GM12878 (cell line): Measurements from ENCODE around the gene SAP130. TPM values are rescaled to one million over a fixed set of nuclear protein-coding genes. Genes with fewer than 3 reads are reported as not detected.

Source experiments
- ATAC-seq: fragments of 200-7000 bp; cut with Tn5 transposase; 3 replicates; pipeline ENCODE4 v1.9.1; 2020; ENCODE audit warnings: mild to moderate bottlenecking, moderate library complexity
- BruUV-seq: library from RNA; stranded (reverse); fragments of 400-500 nt; replicated peaks from 2 replicates; lab custom pipeline; 2021; lab: Mats Ljungman, UMichigan
- CTCF ChIA-PET: fragments of 300-600 bp; sonication (Branson Sonifier 250); formaldehyde crosslinking; extraction: SDS; loops from one replicate; lab custom pipeline; 2021; ENCODE audit warnings: inconsistent platforms; lab: Yijun Ruan, JAX
- POLR2A ChIA-PET: fragments of 350-600 bp; formaldehyde crosslinking; extraction: SDS; loops from one replicate; lab custom pipeline; 2021; ENCODE audit warnings: inconsistent platforms; lab: Charles Lee
- RAD21 ChIA-PET: fragments of 300-600 bp; sonication (Branson Sonifier 250); formaldehyde crosslinking; loops from one replicate; lab custom pipeline; 2023; ENCODE audit warnings: antibody characterized with exemption; ENCODE audit not compliant: unreplicated experiment; lab: Charles Lee
- SMC1A ChIA-PET: fragments of 300-600 bp; sonication (Branson Sonifier 250); formaldehyde crosslinking; loops from one replicate; lab custom pipeline; 2023; ENCODE audit not compliant: unreplicated experiment, uncharacterized antibody; lab: Charles Lee
- DNase-seq: peaks from one replicate; pipeline ENCODE4 v3.0.0-alpha.2; 2011; ENCODE audit warnings: low read depth, low spot score
- FAIRE-seq: peaks from 3 replicates; lab custom pipeline; 2011; peaks lifted over from hg19 to GRCh38; lab: Jason Lieb, UNC
- H2AFZ ChIP-seq: 2 replicates; pipeline ENCODE4 v1.6.0; 2011; ENCODE audit warnings: low read depth, low read length, control low read depth; ENCODE audit not compliant: control insufficient read depth
- H3K27ac ChIP-seq: 2 replicates; pipeline ENCODE4 v1.5.1; 2011; ENCODE audit warnings: control low read depth; ENCODE audit not compliant: control insufficient read depth, insufficient read depth
- H3K27me3 ChIP-seq, 2 experiments: replicated peaks in 1 of 2; 2 replicates each; pipeline versions ENCODE4 v1.6.0 to v1.6.1; 2011; ENCODE audit warnings: low read length in 1 of 2; ENCODE audit not compliant: control insufficient read depth in 2 of 2, insufficient read depth in 2 of 2
- H3K36me3 ChIP-seq, 2 experiments: 2 replicates each; pipeline ENCODE4 v1.5.1; 2011; ENCODE audit warnings: low read length in 1 of 2; ENCODE audit not compliant: control insufficient read depth in 2 of 2, insufficient read depth in 2 of 2
- H3K4me1 ChIP-seq: 2 replicates; pipeline ENCODE4 v1.6.1; 2011; ENCODE audit warnings: mild to moderate bottlenecking, low read length, moderate library complexity, mixed read lengths; ENCODE audit not compliant: control insufficient read depth, insufficient read depth
- H3K4me2 ChIP-seq: 2 replicates; pipeline ENCODE4 v1.6.0; 2011; ENCODE audit warnings: control low read depth; ENCODE audit not compliant: control insufficient read depth, insufficient read depth
- H3K4me3 ChIP-seq: fragments of 200-600 bp; sonication (generic); 2 replicates; pipeline ENCODE4 v1.5.1; 2016
- H3K79me2 ChIP-seq: 2 replicates; pipeline ENCODE4 v1.6.0; 2011; ENCODE audit warnings: low read length; ENCODE audit not compliant: control insufficient read depth, insufficient read depth
- H3K9ac ChIP-seq: 2 replicates; pipeline ENCODE4 v1.8.0; 2011; ENCODE audit warnings: low read length, control low read depth, mixed read lengths; ENCODE audit not compliant: control insufficient read depth, insufficient read depth
- H3K9me3 ChIP-seq: replicated peaks from 3 replicates; pipeline ENCODE4 v1.5.1; 2011; ENCODE audit warnings: mild to moderate bottlenecking, low read length; ENCODE audit not compliant: control insufficient read depth, insufficient read depth
- H4K20me1 ChIP-seq: 2 replicates; pipeline ENCODE4 v1.6.0; 2011; ENCODE audit not compliant: control insufficient read depth, insufficient read depth
- ASH2L ChIP-seq: fragments of 300-600, 200-600 bp; sonication (generic); IDR thresholded peaks from 2 replicates; pipeline ENCODE4 v1.6.1; 2017; ENCODE audit warnings: low read depth, mild to moderate bottlenecking, borderline replicate concordance
- BACH1 ChIP-seq: fragments of 450-650 bp; IDR thresholded peaks from 2 replicates; pipeline ENCODE4 v1.6.1; 2017; ENCODE audit warnings: mild to moderate bottlenecking, borderline replicate concordance
- BHLHE40 ChIP-seq, 2 experiments: fragments of 450-650 bp in 1 of 2; IDR thresholded peaks; 2 replicates each; pipeline ENCODE4 v1.6.1; 2011 to 2017; ENCODE audit warnings: low read depth in 2 of 2, borderline replicate concordance in 1 of 2, improper control_type of control experiment in 1 of 2, low read length in 1 of 2, mild to moderate bottlenecking in 1 of 2
- CHD2 ChIP-seq: IDR thresholded peaks from 2 replicates; pipeline ENCODE4 v1.6.1; 2011; ENCODE audit warnings: low read depth, low read length, improper control_type of control experiment, borderline replicate concordance
- MTA2 ChIP-seq: fragments of 450-650 bp; IDR thresholded peaks from 2 replicates; pipeline ENCODE4 v1.6.1; 2016; ENCODE audit warnings: low read depth, mild to moderate bottlenecking, moderate library complexity
- MTA3 ChIP-seq: IDR thresholded peaks from 2 replicates; pipeline ENCODE4 v1.6.1; 2012; ENCODE audit warnings: low read length, inconsistent platforms, borderline replicate concordance
- NFXL1 ChIP-seq: fragments of 450-650 bp; IDR thresholded peaks from 2 replicates; pipeline ENCODE4 v1.6.1; 2017; ENCODE audit warnings: antibody characterized with exemption, mild to moderate bottlenecking, borderline replicate concordance
- NR2F1 ChIP-seq: fragments of 450-650 bp; conservative IDR thresholded peaks from 2 replicates; pipeline ENCODE4 v1.6.1; 2017; ENCODE audit warnings: mild to moderate bottlenecking
- PAX8 ChIP-seq: fragments of 450-650 bp; IDR thresholded peaks from 2 replicates; pipeline ENCODE4 v1.6.1; 2017; ENCODE audit warnings: mild to moderate bottlenecking, moderate library complexity
- PML ChIP-seq: IDR thresholded peaks from 2 replicates; pipeline ENCODE4 v1.6.1; 2012; ENCODE audit warnings: low read length, inconsistent platforms
- SMAD1 ChIP-seq: fragments of 450-650 bp; IDR thresholded peaks from 2 replicates; pipeline ENCODE4 v1.6.1; 2018; ENCODE audit warnings: mild to moderate bottlenecking, low read depth; ENCODE audit not compliant: partially characterized antibody
- SMARCA5 ChIP-seq: fragments of 450-650 bp; IDR thresholded peaks from 2 replicates; pipeline ENCODE4 v1.6.1; 2017; ENCODE audit warnings: mild to moderate bottlenecking
- STAT1 ChIP-seq: fragments of 450-650 bp; conservative IDR thresholded peaks from 2 replicates; pipeline ENCODE4 v1.6.1; 2014; ENCODE audit warnings: antibody characterized with exemption, mild to moderate bottlenecking
- SUZ12 ChIP-seq: fragments of 200-600 bp; sonication (generic); IDR thresholded peaks from one replicate; pipeline ENCODE4 v1.6.1; 2018; ENCODE audit warnings: antibody characterized with exemption, mild to moderate bottlenecking; ENCODE audit not compliant: unreplicated experiment
- ZNF217 ChIP-seq: fragments of 450-650 bp; IDR thresholded peaks from 2 replicates; pipeline ENCODE4 v1.6.1; 2017; ENCODE audit warnings: antibody characterized with exemption, mild to moderate bottlenecking
- WGBS: methylation state at CpG from one replicate; pipeline ENCODE4 v1.1.6; 2016; ENCODE audit warnings: low lambda C conversion rate; ENCODE audit not compliant: insufficient replicate concordance, insufficient coverage; ENCODE audit errors: missing lambda C conversion rate; 5-methylcytosine and 5-hydroxymethylcytosine counted together
- in situ Hi-C: fragments of 300-500 bp; cut with MboI; formaldehyde crosslinking; loops from 9 replicates; pipeline ENCODE4 v1.14.3; 2018; ENCODE audit warnings: mixed read lengths
- intact Hi-C: fragments of 100-400 bp; cut with micrococcal nuclease; formaldehyde crosslinking; loops from one replicate; pipeline ENCODE4 v1.14.2; 2022; ENCODE audit not compliant: unreplicated experiment
- polyA plus RNA-seq, 11 experiments: library from polyadenylated mRNA; depleted of rRNA in 4 of 11; unstranded in 6 of 11; stranded (reverse) in 5 of 11; fragments of >200 nt; fragmentation: Nextera tagmentation in 4 of 11; fragmentation: Illumina TruSeq in 1 of 11; extraction: Ambion mirVana in 4 of 11; extraction: Trizol in 1 of 11; gene quantifications; 1 replicate in 1 of 11; 2 replicates in 10 of 11; pipeline versions ENCODE4 v1.2.1 to v1.2.3, GENCODE V29; 2011 to 2016; ENCODE audit warnings: inconsistent platforms in 2 of 11, missing spikeins in 2 of 11, low read depth in 1 of 11
- total RNA-seq, 4 experiments: library from RNA; depleted of rRNA in 3 of 4; stranded (reverse); fragments of >200 nt in 3 of 4; fragmentation: Illumina TruSeq in 1 of 4; extraction: Trizol in 1 of 4; gene quantifications; 2 replicates each; pipeline versions ENCODE4 v1.2.1 to v1.2.3, GENCODE V29; 2013 to 2021
- TF ChIP-seq, protein P1 (sequence below), 3 experiments: IDR thresholded peaks in 2 of 3; conservative IDR thresholded peaks in 1 of 3; 2 replicates each; pipeline ENCODE4 v1.5.1; 2011; ENCODE audit warnings: low read depth in 3 of 3, low read length in 3 of 3, mild to moderate bottlenecking in 3 of 3, control low read depth in 2 of 3, moderate library complexity in 2 of 3, inconsistent platforms in 1 of 3, mixed read lengths in 1 of 3; ENCODE audit not compliant: control insufficient read depth in 2 of 3, insufficient read depth in 1 of 3; ENCODE audit errors: extremely low read depth in 1 of 3

The SAP130 gene
- total and polyA plus RNA-seq, 10 of the 15 experiments (the other 5 are each of a cell fraction or from before 2014, with no cell fraction given): 5.0 to 26.2 (median 9.9) TPM

GRCh38 chr2:127901339-127902056 lies 126.4 kb downstream of the SAP130 start:
- ChIA-PET RAD21 (no interaction called here), CTCF (no interaction called here), SMC1A (no interaction called here), POLR2A (no interaction called here)
- no peak overlapping the region for H3K4me2 ChIP-seq
- no peak overlapping the region for H3K27ac ChIP-seq
- H3K9ac ChIP-seq: no peak overlapping the region
- in situ Hi-C loops (no loop called here), intact Hi-C loops (no loop called here)
- ATAC-seq: no peak
- H3K79me2 ChIP-seq: no peaks in the 10 kb centered on the region
- no peak overlapping the region for H3K4me3 ChIP-seq
- FAIRE-seq: no peak
- no peaks in the 10 kb centered on the region for H3K9me3 ChIP-seq
- no peak overlapping the region for H2AFZ ChIP-seq
- no TSS peak for BruUV-seq
- H3K4me1 ChIP-seq: peaks cover 6% of the 10 kb centered on the region
- no peaks in the 10 kb centered on the region for H3K27me3 ChIP-seq
- no peak for DNase-seq
- no peak for TF ChIP-seq ZNF217
- TF ChIP-seq PAX8: no peak
- no peak for TF ChIP-seq NR2F1
- no peak for TF ChIP-seq SMARCA5
- no peak for TF ChIP-seq BACH1
- TF ChIP-seq STAT1: no peak
- no peak for TF ChIP-seq BHLHE40 (IDR thresholded peaks at IDR 0.05; ENCODE audit: borderline replicate concordance in 1 of 2, low read depth in 2 of 2, low read length in 1 of 2)
- TF ChIP-seq MTA2: no peak
- TF ChIP-seq SMAD1: no peak
- no peak for TF ChIP-seq CHD2
- no peak for TF ChIP-seq PML
- no peak for TF ChIP-seq NFXL1
- TF ChIP-seq MTA3: no peak
- TF ChIP-seq, protein P1, sequence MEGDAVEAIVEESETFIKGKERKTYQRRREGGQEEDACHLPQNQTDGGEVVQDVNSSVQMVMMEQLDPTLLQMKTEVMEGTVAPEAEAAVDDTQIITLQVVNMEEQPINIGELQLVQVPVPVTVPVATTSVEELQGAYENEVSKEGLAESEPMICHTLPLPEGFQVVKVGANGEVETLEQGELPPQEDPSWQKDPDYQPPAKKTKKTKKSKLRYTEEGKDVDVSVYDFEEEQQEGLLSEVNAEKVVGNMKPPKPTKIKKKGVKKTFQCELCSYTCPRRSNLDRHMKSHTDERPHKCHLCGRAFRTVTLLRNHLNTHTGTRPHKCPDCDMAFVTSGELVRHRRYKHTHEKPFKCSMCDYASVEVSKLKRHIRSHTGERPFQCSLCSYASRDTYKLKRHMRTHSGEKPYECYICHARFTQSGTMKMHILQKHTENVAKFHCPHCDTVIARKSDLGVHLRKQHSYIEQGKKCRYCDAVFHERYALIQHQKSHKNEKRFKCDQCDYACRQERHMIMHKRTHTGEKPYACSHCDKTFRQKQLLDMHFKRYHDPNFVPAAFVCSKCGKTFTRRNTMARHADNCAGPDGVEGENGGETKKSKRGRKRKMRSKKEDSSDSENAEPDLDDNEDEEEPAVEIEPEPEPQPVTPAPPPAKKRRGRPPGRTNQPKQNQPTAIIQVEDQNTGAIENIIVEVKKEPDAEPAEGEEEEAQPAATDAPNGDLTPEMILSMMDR (IDR thresholded peaks at IDR 0.05 in 2 of 3, conservative IDR thresholded peaks at IDR 0.05 in 1 of 3; ENCODE audit: control insufficient read depth in 2 of 3, extremely low read depth in 1 of 3, insufficient read depth in 1 of 3, low read depth in 3 of 3, low read length in 3 of 3): no peak
- TF ChIP-seq SUZ12: no peak
- TF ChIP-seq ASH2L: no peak
- 80% methylated on average over 12 of the region's 12 CpGs for WGBS
- H4K20me1 ChIP-seq: no peaks in the 10 kb centered on the region
- H3K36me3 ChIP-seq: no peaks in the 10 kb centered on the region
